Activated CD4-positive, alpha-beta T cell treated with anti-CD3 and anti-CD28 coated beads, Interleukin-2, amount 10 ng/mL, durations not matched to agents 24 days and 14 days (primary cell): ENCODE measurements around the gene TAS2R30. TPM values are rescaled to one million over a fixed set of nuclear protein-coding genes. Genes with fewer than 3 reads are reported as not detected.
A peak's percentile ranks its signal among the peaks of the same experiment; 100 is the strongest.

Experiments used
- DNase-seq: peaks from one replicate; pipeline ENCODE4 v3.0.0; 2022
- H3K27ac Mint-ChIP-seq: one replicate; pipeline ENCODE4 v1.8.0; 2022; ENCODE audit warnings: mild to moderate bottlenecking, mixed read lengths
- H3K27me3 Mint-ChIP-seq: one replicate; pipeline ENCODE4 v1.8.0; 2022; ENCODE audit warnings: mixed read lengths
- H3K36me3 Mint-ChIP-seq: one replicate; pipeline ENCODE4 v1.8.0; 2022; ENCODE audit warnings: low read depth, mild to moderate bottlenecking, mixed read lengths
- H3K4me1 Mint-ChIP-seq: one replicate; pipeline ENCODE4 v1.8.0; 2021; ENCODE audit warnings: mixed read lengths
- H3K4me3 Mint-ChIP-seq: one replicate; pipeline ENCODE4 v1.8.0; 2022; ENCODE audit warnings: mild to moderate bottlenecking, moderate library complexity, mixed read lengths
- H3K9me3 Mint-ChIP-seq: one replicate; pipeline ENCODE4 v1.8.0; 2021; ENCODE audit warnings: mixed read lengths
- intact Hi-C: fragments of 100-400 bp; cut with micrococcal nuclease; formaldehyde crosslinking; loops from one replicate; pipeline ENCODE4 v1.15.1; 2023
- total RNA-seq: library from RNA; stranded (reverse); gene quantifications from 2 replicates; pipeline ENCODE4 v1.2.3, GENCODE V29; 2022

TAS2R30 gene, protein sequence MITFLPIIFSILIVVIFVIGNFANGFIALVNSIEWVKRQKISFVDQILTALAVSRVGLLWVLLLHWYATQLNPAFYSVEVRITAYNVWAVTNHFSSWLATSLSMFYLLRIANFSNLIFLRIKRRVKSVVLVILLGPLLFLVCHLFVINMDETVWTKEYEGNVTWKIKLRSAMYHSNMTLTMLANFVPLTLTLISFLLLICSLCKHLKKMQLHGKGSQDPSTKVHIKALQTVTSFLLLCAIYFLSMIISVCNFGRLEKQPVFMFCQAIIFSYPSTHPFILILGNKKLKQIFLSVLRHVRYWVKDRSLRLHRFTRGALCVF
- total RNA-seq, result 3.1 and 4.4 TPM in 2 replicates

DNA sequence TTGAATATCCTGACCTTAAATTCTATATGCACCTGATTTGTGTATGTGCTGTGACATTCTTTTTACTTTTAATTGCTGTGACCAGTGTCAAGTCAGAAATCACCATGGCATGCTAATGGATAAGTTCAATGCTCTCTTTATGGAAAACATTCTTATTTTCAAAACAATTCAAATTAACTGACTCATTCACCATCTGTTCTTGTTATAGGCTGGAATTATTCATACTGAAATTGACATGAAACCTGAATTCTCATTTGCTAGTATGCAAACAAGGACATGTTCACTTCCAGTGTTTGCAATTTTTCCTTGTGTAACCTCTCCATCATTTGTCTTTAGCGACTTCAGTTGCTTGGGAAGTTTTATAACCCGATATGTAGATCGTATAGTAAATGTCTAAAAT is at the start of gene TAS2R30:
Gene TAS2R30, minus strand, starts transcription at position 340 of the 400 bp plus-strand sequence. CDS start 400 bp downstream, outside the sequence.
- intact Hi-C loops, result loop anchor here (2.0 kb wide), 1 partner anchor 50 kb away; no protein-coding TSS in a partner anchor
- Mint-ChIP-seq H3K36me3 (peaks cover 15% of the 10 kb centered on the region), H3K4me3 (no peak within 1 kb of the TSS), H3K4me1 (peaks cover 20% of the 10 kb centered on the region), H3K27me3 (no peaks in the 10 kb centered on the region), H3K27ac (peak within 1 kb of the TSS; percentile 35), H3K9me3 (peaks cover 7% of the 10 kb centered on the region)
- DNase-seq, result no peak

DNA sequence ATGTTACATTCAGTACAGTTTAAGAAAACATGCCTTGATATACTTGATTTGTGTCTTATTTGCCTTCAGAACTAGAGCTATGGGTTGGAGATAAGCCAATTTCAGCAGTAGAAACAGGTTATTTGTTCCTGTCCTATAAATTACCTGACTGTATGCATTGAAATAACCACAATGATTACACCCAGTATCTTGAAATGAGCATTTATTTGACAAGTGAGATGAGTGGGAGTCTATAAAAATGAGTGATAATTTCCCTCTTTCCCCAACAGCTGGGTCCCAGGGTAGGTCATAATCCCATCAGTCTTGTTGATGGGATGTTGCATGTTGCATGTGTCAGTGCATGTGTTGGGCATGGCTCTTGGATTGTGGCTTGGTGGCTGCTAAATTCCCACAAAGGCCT is 48.6 kb upstream of the TAS2R30 start:
- no peaks in the 10 kb centered on the region for H3K9me3 Mint-ChIP-seq
- H3K36me3 Mint-ChIP-seq, result peaks cover 3% of the 10 kb centered on the region
- intact Hi-C loops, result no loop called here
- peaks cover 6% of the 10 kb centered on the region for H3K4me1 Mint-ChIP-seq
- H3K4me3 Mint-ChIP-seq, result no peak overlapping the region
- H3K27ac Mint-ChIP-seq, result no peak overlapping the region
- H3K27me3 Mint-ChIP-seq, result peaks cover 10% of the 10 kb centered on the region
- no peak for DNase-seq

DNA sequence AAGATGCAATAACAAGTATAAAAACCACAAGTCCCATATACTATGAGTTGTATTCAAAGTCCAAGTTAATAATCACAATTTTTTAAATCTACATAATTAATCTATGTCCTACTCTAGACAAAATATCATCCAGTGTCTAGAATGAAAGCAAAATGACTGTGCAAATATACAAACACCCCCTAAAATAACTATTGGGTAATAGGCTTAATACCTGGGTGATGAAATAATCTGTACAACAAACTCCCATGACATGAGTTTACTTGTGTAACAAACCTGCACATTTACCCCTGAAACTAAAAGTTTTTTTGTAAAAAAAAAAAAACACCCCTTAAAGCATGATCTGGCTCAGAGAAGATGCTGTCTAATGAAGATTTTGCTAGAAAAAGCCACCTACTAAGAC is 48.1 kb upstream of the TAS2R30 start:
- Mint-ChIP-seq H3K4me3 (no peak overlapping the region), H3K27ac (no peak overlapping the region), H3K36me3 (peaks cover 7% of the 10 kb centered on the region), H3K9me3 (no peaks in the 10 kb centered on the region), H3K27me3 (peaks cover 10% of the 10 kb centered on the region), H3K4me1 (peaks cover 6% of the 10 kb centered on the region)
- intact Hi-C loops, result no loop called here
- no peak for DNase-seq

DNA sequence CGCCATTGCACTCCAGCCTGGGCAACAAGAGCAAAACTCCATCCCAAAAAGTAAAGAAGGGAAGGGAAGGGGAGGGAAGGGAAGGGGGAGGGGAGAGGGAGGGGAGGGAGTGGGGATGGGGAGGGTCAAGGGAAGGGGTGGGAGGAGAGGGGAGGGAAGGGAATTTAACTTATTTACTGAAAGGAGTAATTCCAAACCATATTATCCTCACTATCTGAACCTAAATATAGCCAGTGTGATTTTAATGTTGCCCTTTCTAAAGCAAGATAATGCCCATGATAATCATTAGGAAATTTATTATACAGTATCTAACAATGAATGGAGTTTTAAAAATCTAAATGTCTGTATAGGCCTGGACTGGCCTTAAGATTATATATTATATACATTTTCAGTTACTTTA is 43.8 kb upstream of the TAS2R30 start:
- Mint-ChIP-seq H3K4me3 (no peak overlapping the region), H3K4me1 (peaks cover 17% of the 10 kb centered on the region), H3K27ac (no peak overlapping the region), H3K27me3 (peaks cover 4% of the 10 kb centered on the region), H3K9me3 (no peaks in the 10 kb centered on the region), H3K36me3 (peaks cover 25% of the 10 kb centered on the region)
- intact Hi-C loops, result loop anchor here (10.0 kb wide), 1 partner anchor 963 kb away; the partner anchor contains the start of gene GABARAPL1
- no peak for DNase-seq

DNA sequence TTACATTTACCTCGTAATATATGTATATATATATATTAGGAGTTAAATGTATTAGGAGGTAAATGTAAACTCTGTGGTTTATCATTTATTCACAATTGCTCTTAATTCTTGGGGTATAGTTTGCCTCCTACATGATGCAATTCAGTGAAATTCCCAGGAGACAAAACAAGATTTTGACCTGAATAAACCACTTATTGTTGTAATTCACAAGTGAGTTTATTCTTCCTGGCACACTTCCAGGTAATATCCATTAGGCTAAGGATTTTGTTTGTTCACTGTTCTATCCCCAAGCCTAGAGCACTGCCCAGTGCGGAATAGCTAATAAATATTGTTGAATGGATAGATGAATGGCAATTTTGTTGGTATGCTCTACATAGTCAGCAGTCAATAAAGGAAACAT is 39.6 kb upstream of the TAS2R30 start:
- Mint-ChIP-seq H3K27me3 (no peaks in the 10 kb centered on the region), H3K4me3 (no peak overlapping the region), H3K27ac (no peak overlapping the region), H3K9me3 (no peaks in the 10 kb centered on the region), H3K36me3 (peaks cover 45% of the 10 kb centered on the region), H3K4me1 (peaks cover 34% of the 10 kb centered on the region)
- intact Hi-C loops, result loop anchor here (5.0 to 10.0 kb wide), 2 partner anchors 87 to 959 kb away; partner anchors contain the start of gene GABARAPL1
- no peak for DNase-seq

DNA sequence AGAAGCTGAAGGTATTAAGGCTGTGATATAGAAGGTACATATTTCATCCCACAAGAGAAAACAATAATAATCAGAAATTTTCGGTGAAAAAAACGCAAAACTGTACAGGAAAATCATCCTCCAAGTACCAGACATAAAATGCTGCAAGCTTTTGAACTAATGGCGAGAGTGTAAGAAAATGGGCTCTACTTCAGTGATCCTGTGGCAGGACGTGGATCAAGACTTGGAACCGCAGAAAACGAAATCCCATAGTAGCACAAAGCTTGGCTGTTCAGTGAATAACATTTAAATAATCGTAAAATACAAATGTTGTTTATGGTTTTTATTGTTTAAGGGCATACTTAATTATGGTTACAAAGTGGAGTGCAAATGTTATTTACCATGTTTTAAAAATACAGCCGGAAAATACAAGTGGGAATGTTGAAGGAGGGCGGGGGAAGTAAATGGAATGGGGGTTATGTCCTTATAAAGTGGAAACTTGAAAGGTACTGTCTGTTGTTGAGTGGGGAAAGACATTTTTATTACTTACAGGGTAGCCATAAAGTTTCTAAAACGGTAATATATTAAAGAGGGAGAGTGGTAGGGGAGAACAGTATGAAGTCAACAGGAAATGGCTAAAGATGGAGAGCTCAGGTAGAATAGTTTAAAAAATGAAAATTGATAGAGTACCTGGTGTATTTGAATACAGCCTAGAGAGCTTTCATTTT is 37.7 kb upstream of the TAS2R30 start:
- Mint-ChIP-seq H3K36me3 (peaks cover 54% of the 10 kb centered on the region), H3K4me3 (peak overlapping the region; percentile 98), H3K9me3 (no peaks in the 10 kb centered on the region), H3K27me3 (no peaks in the 10 kb centered on the region), H3K4me1 (peaks cover 45% of the 10 kb centered on the region), H3K27ac (peak overlapping the region; percentile 98)
- intact Hi-C loops, result loop anchor here (1.0 to 10.0 kb wide), 5 partner anchors 85 to 957 kb away; partner anchors contain the start of genes GABARAPL1 and MAGOHB
- peak; percentile 62 for DNase-seq

DNA sequence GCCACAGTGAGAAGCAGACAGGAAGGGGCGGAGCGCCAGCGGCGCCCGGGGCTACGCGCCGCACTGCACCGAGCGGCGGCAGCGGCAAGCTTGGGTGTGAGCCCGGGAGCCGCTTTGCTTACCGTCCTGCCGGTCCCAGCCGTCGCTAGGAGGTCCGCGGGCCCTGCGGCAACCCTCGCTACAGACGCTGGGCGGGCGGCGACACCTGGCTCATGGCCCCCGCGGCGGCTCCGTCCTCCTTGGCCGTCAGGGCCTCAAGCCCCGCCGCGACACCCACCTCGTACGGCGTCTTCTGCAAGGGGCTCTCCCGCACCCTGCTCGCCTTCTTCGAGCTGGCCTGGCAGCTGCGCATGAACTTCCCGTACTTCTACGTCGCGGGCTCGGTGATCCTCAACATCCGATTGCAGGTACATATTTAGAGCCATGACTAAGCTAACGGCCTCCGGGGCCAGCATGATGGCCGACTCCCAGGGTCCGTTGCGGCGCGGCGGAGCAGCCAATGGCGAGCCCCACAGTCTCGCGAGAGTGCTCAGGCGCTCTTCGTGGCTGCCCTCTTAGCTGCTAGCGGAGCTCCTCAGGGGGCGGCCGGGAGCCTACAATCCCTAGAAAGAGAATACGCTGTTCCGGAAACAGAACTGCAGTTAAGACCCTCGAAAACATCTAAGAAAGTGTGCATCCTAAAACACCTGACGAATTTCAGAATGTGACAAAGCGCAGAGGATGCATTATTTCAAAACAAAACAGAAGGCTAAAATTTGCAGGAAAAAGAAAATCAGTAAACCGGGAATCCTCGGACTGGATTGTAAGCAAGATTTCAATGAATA is 36.9 kb upstream of the TAS2R30 start, which contains the start of gene SMIM10L1:
Gene SMIM10L1, plus strand, starts transcription at position 50 of the 824 bp plus-strand sequence. Its CDS starts 163 bp downstream, at position 213.
- Mint-ChIP-seq H3K27me3 (no peaks in the 10 kb centered on the region), H3K4me3 (peak within 1 kb of the TSS; percentile 98), H3K36me3 (peaks cover 58% of the 10 kb centered on the region), H3K4me1 (peaks cover 49% of the 10 kb centered on the region), H3K27ac (peak within 1 kb of the TSS; percentile 98), H3K9me3 (no peaks in the 10 kb centered on the region)
- DNase-seq, result peak; percentile 97
- intact Hi-C loops, result loop anchor here (1.0 to 10.0 kb wide), 5 partner anchors 84 to 957 kb away; partner anchors contain the start of genes GABARAPL1 and MAGOHB

DNA sequence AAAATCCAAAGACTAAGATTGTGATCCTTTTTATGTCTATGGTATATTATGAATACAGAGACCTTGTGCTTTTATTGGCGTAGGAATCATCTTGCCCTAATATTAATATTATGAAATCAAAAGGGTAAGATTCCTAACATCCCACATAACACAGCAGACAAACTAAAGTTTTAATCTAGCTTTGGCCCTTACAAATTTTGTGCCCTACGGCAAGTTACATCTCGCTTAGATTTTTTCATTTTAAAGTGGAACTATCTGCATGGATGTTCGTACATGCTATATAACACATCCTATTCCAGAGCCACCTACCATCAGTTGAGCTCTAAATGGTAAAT is 36.3 kb upstream of the TAS2R30 start:
- intact Hi-C loops, result loop anchor here (1.0 to 10.0 kb wide), 5 partner anchors 83 to 956 kb away; partner anchors contain the start of genes GABARAPL1 and MAGOHB
- Mint-ChIP-seq H3K9me3 (no peaks in the 10 kb centered on the region), H3K4me3 (peak overlapping the region; percentile 98), H3K36me3 (peaks cover 58% of the 10 kb centered on the region), H3K27me3 (no peaks in the 10 kb centered on the region), H3K27ac (peak overlapping the region; percentile 98), H3K4me1 (peaks cover 49% of the 10 kb centered on the region)
- no peak for DNase-seq

DNA sequence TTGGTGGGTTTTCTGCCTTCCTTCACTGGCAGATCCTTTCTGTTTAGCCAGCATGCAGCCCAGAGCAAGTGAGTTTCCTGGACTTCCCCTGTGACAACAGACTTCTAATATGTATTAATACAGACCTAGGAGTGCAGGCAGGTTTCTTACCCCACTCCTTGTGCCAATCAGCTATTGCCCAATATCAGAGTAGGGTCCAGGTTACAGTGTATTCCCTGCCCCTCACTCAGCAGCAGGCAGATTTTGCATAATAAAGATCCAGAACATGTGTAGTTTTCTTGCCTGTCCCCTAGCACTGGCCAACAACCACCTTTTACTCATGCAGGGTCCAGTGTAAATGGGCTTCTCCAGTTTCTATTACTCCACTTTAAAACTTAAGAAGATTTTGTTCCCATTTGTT is 31.9 kb upstream of the TAS2R30 start:
- no peak overlapping the region for H3K4me3 Mint-ChIP-seq
- H3K27ac Mint-ChIP-seq, result no peak overlapping the region
- peaks cover 43% of the 10 kb centered on the region for H3K4me1 Mint-ChIP-seq
- H3K27me3 Mint-ChIP-seq, result no peaks in the 10 kb centered on the region
- intact Hi-C loops, result no loop called here
- peaks cover 59% of the 10 kb centered on the region for H3K36me3 Mint-ChIP-seq
- DNase-seq, result no peak
- no peaks in the 10 kb centered on the region for H3K9me3 Mint-ChIP-seq

DNA sequence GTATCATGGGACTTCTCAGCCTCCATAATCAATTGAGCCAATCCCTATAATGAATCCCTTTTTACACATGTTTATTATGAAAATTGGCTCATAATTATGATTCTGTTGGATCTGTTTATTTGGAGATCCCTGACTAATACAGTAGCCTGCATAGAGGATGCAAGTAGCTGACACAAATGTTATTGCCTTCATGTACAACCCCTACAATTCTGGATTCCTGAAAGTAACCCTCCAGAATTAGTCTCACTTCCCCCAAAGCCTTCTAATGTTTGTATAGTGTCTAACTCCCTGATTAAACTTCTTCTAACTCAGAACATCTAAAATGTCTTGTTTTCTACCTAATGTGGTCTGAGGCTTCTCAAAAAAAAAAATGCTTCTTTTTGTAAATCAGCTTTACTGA is 29.9 kb upstream of the TAS2R30 start:
- H3K36me3 Mint-ChIP-seq, result peaks cover 63% of the 10 kb centered on the region
- H3K4me1 Mint-ChIP-seq, result peaks cover 42% of the 10 kb centered on the region
- DNase-seq, result no peak
- no peaks in the 10 kb centered on the region for H3K27me3 Mint-ChIP-seq
- H3K4me3 Mint-ChIP-seq, result no peak overlapping the region
- intact Hi-C loops, result no loop called here
- H3K9me3 Mint-ChIP-seq, result no peaks in the 10 kb centered on the region
- H3K27ac Mint-ChIP-seq, result no peak overlapping the region

DNA sequence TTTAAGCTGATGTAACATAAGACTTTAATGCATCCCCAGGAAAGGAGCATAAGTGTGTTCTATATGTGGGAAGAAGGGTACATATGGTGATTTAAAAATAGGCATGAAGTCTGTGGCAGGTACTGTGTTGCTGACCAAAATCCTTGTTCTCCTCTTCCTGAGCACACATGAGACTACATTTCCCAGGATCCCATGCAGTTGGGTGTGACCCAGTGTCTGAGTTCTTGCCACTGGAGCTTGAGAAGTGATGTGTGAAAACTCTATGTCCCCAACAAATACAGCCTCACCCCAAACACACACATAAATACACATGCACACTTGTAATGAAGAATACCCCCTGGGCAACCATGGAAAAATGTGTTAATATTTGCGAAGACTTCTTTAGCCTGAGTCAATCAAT is 28.1 kb upstream of the TAS2R30 start:
- intact Hi-C loops, result no loop called here
- H3K4me1 Mint-ChIP-seq, result peaks cover 29% of the 10 kb centered on the region
- no peak overlapping the region for H3K27ac Mint-ChIP-seq
- no peaks in the 10 kb centered on the region for H3K9me3 Mint-ChIP-seq
- H3K36me3 Mint-ChIP-seq, result peaks cover 55% of the 10 kb centered on the region
- H3K4me3 Mint-ChIP-seq, result no peak overlapping the region
- no peaks in the 10 kb centered on the region for H3K27me3 Mint-ChIP-seq
- no peak for DNase-seq

DNA sequence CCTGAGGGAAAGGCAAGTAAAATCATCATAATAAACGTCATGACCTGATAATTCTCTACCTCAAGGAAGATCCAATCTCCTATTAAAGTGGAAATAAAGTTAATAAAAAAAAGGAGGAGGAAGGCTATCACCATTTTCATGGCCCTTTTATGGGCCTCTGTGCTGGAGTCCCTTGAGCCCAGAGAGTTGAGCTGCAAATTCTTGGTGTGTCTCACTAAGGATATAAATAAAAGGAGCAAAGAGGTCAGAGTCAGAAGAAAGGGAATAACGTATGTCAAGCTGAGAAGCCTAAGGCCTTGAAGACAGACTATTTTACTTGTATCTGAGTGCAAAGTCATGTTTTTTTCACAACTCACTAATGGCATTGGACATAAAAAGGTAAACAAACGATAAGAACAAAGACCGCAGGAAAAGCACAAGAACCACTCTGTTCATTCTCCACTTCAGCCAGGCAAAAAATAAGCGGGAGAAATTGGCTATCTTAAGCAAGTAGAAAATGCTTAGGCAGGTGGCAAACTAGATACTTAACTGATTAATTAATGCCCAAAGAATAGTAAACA is 24.5 kb upstream of the TAS2R30 start:
- intact Hi-C loops, result no loop called here
- no peak for DNase-seq
- Mint-ChIP-seq H3K27me3 (no peaks in the 10 kb centered on the region), H3K4me3 (no peak overlapping the region), H3K4me1 (peaks cover 15% of the 10 kb centered on the region), H3K9me3 (peaks cover 6% of the 10 kb centered on the region), H3K27ac (no peak overlapping the region), H3K36me3 (peaks cover 55% of the 10 kb centered on the region)

DNA sequence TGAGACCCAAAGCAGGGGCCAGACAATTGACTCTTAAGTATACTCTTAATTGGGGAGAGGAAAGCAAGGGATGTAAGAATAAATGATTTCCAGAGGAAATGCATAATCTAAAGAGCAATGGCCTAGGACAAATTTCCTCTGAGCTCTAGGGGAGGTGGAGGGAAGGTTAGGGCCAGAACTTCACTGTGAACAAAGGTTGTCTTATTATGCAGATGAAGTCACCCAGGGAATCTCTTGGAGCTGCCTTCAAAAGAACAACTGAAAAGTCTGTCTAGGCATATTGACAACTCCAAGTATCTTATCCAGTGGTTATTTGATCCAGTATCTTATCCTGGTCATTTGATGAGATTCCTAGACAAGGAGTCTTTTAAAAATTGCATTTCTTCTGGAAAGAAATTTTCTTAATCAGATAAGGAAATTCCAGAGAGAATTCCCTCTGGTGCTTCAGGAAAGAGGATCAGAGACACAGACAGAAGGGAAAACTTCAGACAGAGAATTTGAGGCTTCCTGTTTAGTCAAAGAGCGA is 20.0 kb upstream of the TAS2R30 start:
- peaks cover 21% of the 10 kb centered on the region for H3K9me3 Mint-ChIP-seq
- H3K36me3 Mint-ChIP-seq, result peaks cover 52% of the 10 kb centered on the region
- intact Hi-C loops, result no loop called here
- DNase-seq, result no peak
- no peaks in the 10 kb centered on the region for H3K27me3 Mint-ChIP-seq
- H3K4me3 Mint-ChIP-seq, result no peak overlapping the region
- no peak overlapping the region for H3K27ac Mint-ChIP-seq
- peaks cover under 1% of the 10 kb centered on the region for H3K4me1 Mint-ChIP-seq
